NT2/D1 (cell line): ENCODE results near the gene KPNA1.

Source experiments
- SUZ12 ChIP-seq: IDR thresholded peaks from 2 replicates; pipeline ENCODE4 v1.6.1; 2011; ENCODE audit not compliant: insufficient read length, insufficient read depth; ENCODE audit errors: extremely low read depth
- YY1 ChIP-seq: IDR thresholded peaks from 2 replicates; pipeline ENCODE4 v1.6.1; 2011; ENCODE audit not compliant: insufficient read length, insufficient read depth
- ZNF274 ChIP-seq: IDR thresholded peaks from 2 replicates; pipeline ENCODE4 v1.6.1; 2011; ENCODE audit warnings: mild to moderate bottlenecking, low read depth, low read length

DNA sequence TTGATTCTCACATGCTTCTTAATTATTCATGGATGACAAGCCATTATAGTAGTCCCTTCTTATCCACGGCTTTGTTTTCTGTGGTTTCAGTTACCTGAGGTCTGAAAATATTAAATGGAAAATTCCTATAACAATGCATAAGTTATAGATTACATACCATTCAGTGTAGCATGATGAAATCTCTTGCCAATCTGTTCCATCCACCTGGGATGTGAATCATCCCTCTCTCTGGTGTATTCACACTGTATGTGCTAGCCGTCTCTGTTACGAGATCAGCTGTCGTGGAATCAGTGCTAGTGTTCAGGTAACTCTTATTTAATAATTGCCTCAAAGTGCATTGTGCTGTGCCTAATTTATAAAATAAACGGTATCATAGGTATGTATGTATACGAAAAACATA, 104.1 kb downstream of the KPNA1 start:
- TF ChIP-seq YY1, result no peak
- TF ChIP-seq ZNF274, result no peak
- TF ChIP-seq SUZ12, result no peak
